ENCODE data around the gene IRX3.

Gene IRX3

GRCh38 chr16:54275956-54276355, 10.6 kb downstream of the IRX3 start:
- no peak for DNase-seq (ENCODE audit: low read depth)
- no peak overlapping the region for H3K4me3 ChIP-seq (ENCODE audit: low read length)
- TF ChIP-seq CTCF (conservative IDR thresholded peaks at IDR 0.05; ENCODE audit: low read depth, low read length): no peak

- no peak overlapping the region for H3K4me3 ChIP-seq (ENCODE audit: low read length)
- no peak for DNase-seq (ENCODE audit: low read depth)
- TF ChIP-seq CTCF (conservative IDR thresholded peaks at IDR 0.05; ENCODE audit: low read depth, low read length): no peak
Measured at GRCh38 chr16:54273566-54273965, 13.0 kb downstream of the IRX3 start.

GRCh38 chr16:54270711-54271110, 15.9 kb downstream of the IRX3 start:
- TF ChIP-seq CTCF (conservative IDR thresholded peaks at IDR 0.05; ENCODE audit: low read depth, low read length): no peak
- H3K4me3 ChIP-seq (ENCODE audit: low read length): no peak overlapping the region
- DNase-seq (ENCODE audit: low read depth): no peak

GRCh38 chr16:54269461-54269860, 17.1 kb downstream of the IRX3 start:
- DNase-seq (ENCODE audit: low read depth): no peak
- no peak overlapping the region for H3K4me3 ChIP-seq (ENCODE audit: low read length)
- no peak for TF ChIP-seq CTCF (conservative IDR thresholded peaks at IDR 0.05; ENCODE audit: low read depth, low read length)

DNA sequence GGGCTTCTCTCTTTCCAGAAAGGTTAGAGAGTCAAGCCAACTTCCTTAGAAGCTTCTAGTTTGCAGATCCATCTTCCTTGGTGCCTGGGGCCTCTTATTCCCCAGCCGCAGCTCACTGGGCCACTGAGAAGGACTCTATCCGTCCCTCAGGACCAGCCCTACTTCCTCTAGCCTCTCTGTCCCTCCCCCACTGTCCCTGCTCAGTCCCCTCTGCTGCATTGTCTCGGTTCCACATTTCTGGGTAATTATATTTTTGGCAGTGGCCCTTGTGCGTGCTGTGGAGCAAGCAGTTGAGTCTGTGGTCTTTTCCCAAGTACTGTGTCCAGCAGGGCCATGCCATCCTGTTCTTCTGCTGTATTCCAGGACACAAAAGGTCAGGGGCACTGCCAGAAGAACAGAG, 17.8 kb downstream of the IRX3 start:
- DNase-seq (ENCODE audit: low read depth): no peak
- no peak for TF ChIP-seq CTCF (conservative IDR thresholded peaks at IDR 0.05; ENCODE audit: low read depth, low read length)

GRCh38 chr16:54268340-54268739, 18.2 kb downstream of the IRX3 start:
- no peak for TF ChIP-seq CTCF (conservative IDR thresholded peaks at IDR 0.05; ENCODE audit: low read depth, low read length)
- no peak for DNase-seq (ENCODE audit: low read depth)
- H3K4me3 ChIP-seq (ENCODE audit: low read length): no peak overlapping the region

More for the DNA sequence above, 17.8 kb downstream of the IRX3 start:
- no peak overlapping the region for H3K4me3 ChIP-seq (ENCODE audit: low read length)

- H3K4me3 ChIP-seq (ENCODE audit: low read length): no peak overlapping the region
- no peak for TF ChIP-seq CTCF (conservative IDR thresholded peaks at IDR 0.05; ENCODE audit: low read depth, low read length)
- DNase-seq (ENCODE audit: low read depth): no peak
Measured at GRCh38 chr16:54266363-54266955, 20.1 kb downstream of the IRX3 start.
